Keratinocyte (primary cell): ENCODE measurements around the gene TMEM132A. TPM values are rescaled to one million over a fixed set of nuclear protein-coding genes. Genes with fewer than 3 reads are reported as not detected.

ENCODE experiments used
- DNase-seq: peaks from one replicate; pipeline ENCODE4 v3.0.0-alpha.2; 2011; ENCODE audit warnings: low read depth, missing footprints, low spot score
- FAIRE-seq: peaks from 2 replicates; lab custom pipeline; 2011; peaks lifted over from hg19 to GRCh38; lab: Jason Lieb, UNC
- H2AFZ ChIP-seq: 2 replicates; pipeline ENCODE4 v1.6.0; 2012; ENCODE audit warnings: low read length, control low read depth, inconsistent platforms; ENCODE audit not compliant: control insufficient read depth
- H3K27ac ChIP-seq: 2 replicates; pipeline ENCODE4 v1.5.1; 2011; ENCODE audit warnings: low read length; ENCODE audit not compliant: control insufficient read depth, insufficient read depth
- H3K27me3 ChIP-seq: 3 replicates; pipeline ENCODE4 v1.6.0; 2011; ENCODE audit warnings: low read length; ENCODE audit not compliant: control insufficient read depth, insufficient read depth; ENCODE audit errors: extremely low read depth
- H3K36me3 ChIP-seq, 2 experiments: 2 replicates in 1 of 2; 3 replicates in 1 of 2; pipeline ENCODE4 v1.5.1; 2011; ENCODE audit warnings: low read length in 2 of 2, mild to moderate bottlenecking in 1 of 2; ENCODE audit not compliant: control insufficient read depth in 2 of 2, insufficient read depth in 2 of 2; ENCODE audit errors: extremely low read depth in 1 of 2
- H3K4me1 ChIP-seq: 3 replicates; pipeline ENCODE4 v1.5.1; 2011; ENCODE audit warnings: low read length; ENCODE audit not compliant: control insufficient read depth, insufficient read depth; ENCODE audit errors: extremely low read depth
- H3K4me2 ChIP-seq: 3 replicates; pipeline ENCODE4 v1.6.0; 2011; ENCODE audit warnings: low read depth, low read length; ENCODE audit not compliant: control insufficient read depth, insufficient read depth; ENCODE audit errors: extremely low read depth
- H3K4me3 ChIP-seq, 3 experiments: fragments of 200-600 bp in 1 of 3; sonication (generic) in 1 of 3; 2 replicates in 2 of 3; 3 replicates in 1 of 3; pipeline ENCODE4 v1.5.1; 2011 to 2016; ENCODE audit warnings: low read length in 3 of 3, mild to moderate bottlenecking in 3 of 3, control low read depth in 2 of 3, inconsistent platforms in 1 of 3, low read depth in 1 of 3, mixed read lengths in 1 of 3, mixed run types in 1 of 3, moderate library complexity in 1 of 3; ENCODE audit not compliant: control insufficient read depth in 2 of 3, insufficient read depth in 2 of 3; ENCODE audit errors: extremely low read depth in 1 of 3
- H3K79me2 ChIP-seq: 2 replicates; pipeline ENCODE4 v1.6.0; 2012; ENCODE audit warnings: low read length; ENCODE audit not compliant: control insufficient read depth, insufficient read depth
- H3K9ac ChIP-seq: 3 replicates; pipeline ENCODE4 v1.6.0; 2011; ENCODE audit warnings: low read length; ENCODE audit not compliant: control insufficient read depth, insufficient read depth; ENCODE audit errors: extremely low read depth
- H3K9me1 ChIP-seq: 3 replicates; pipeline ENCODE4 v1.6.0; 2011; ENCODE audit warnings: low read length; ENCODE audit not compliant: control insufficient read depth, insufficient read depth; ENCODE audit errors: extremely low read depth
- H3K9me3 ChIP-seq: 2 replicates; pipeline ENCODE4 v1.5.1; 2012; ENCODE audit warnings: low read depth, low read length; ENCODE audit not compliant: control insufficient read depth
- H4K20me1 ChIP-seq: 3 replicates; pipeline ENCODE4 v1.6.0; 2011; ENCODE audit warnings: low read length; ENCODE audit not compliant: control insufficient read depth, insufficient read depth; ENCODE audit errors: extremely low read depth
- CTCF ChIP-seq, 3 experiments: IDR thresholded peaks in 1 of 3; conservative IDR thresholded peaks in 1 of 3; optimal IDR thresholded peaks in 1 of 3; 2 replicates in 2 of 3; 3 replicates in 1 of 3; pipeline versions ENCODE3 to v1.5.1; 2011; ENCODE audit warnings: low read length in 3 of 3, mild to moderate bottlenecking in 3 of 3, moderate library complexity in 2 of 3, control low read depth in 1 of 3, inconsistent platforms in 1 of 3; ENCODE audit not compliant: insufficient read depth in 2 of 3; ENCODE audit errors: extremely low read depth in 1 of 3
- EZH2 ChIP-seq: IDR thresholded peaks from one replicate; pipeline ENCODE4 v1.6.1; 2012; ENCODE audit warnings: inconsistent platforms, mild to moderate bottlenecking, low read length, moderate library complexity
- dilution Hi-C: fragments of 300-500 bp; cut with MboI; formaldehyde crosslinking; loops from one replicate; pipeline ENCODE4 v1.7.0; 2020; ENCODE audit warnings: low sequenced_read_pairs; ENCODE audit not compliant: extremely low pct_ligation_motif_present
- polyA plus RNA-seq, 5 experiments: library from polyadenylated mRNA; depleted of rRNA in 3 of 5; stranded (reverse) in 3 of 5; stranded (forward) in 1 of 5; unstranded in 1 of 5; fragments of >200 nt; gene quantifications; 1 replicate in 1 of 5; 2 replicates in 3 of 5; 3 replicates in 1 of 5; pipeline versions ENCODE4 v1.2.1 to v1.2.3, GENCODE V29; 2011 to 2012; ENCODE audit warnings: missing spikeins in 2 of 5, low read depth in 1 of 5, low replicate concordance in 1 of 5

TMEM132A gene
- polyA plus RNA-seq, 1 donor (not counting 4 experiments of a cell fraction or from before 2014, with no cell fraction given) = 16.6 TPM

GRCh38 chr11:60933416-60934123, 9.3 kb downstream of the TMEM132A start:
- Histone ChIP-seq H3K79me2 (no peaks in the 10 kb centered on the region), H3K27ac (no peak overlapping the region), H3K36me3 (peaks cover 12 to 38% of the 10 kb centered on the region in 2 experiments), H3K9me3 (no peaks in the 10 kb centered on the region), H3K4me2 (no peak overlapping the region), H3K4me3 (no peak overlapping the region), H3K9ac (no peak overlapping the region), H3K4me1 (no peaks in the 10 kb centered on the region), H3K9me1 (no peaks in the 10 kb centered on the region), H4K20me1 (no peaks in the 10 kb centered on the region), H3K27me3 (no peaks in the 10 kb centered on the region), H2AFZ (no peak overlapping the region)
- no peak for DNase-seq
- TF ChIP-seq EZH2 (no peak), CTCF (optimal IDR thresholded peaks at IDR 0.05 in 1 of 3, IDR thresholded peaks at IDR 0.05 in 1 of 3, conservative IDR thresholded peaks at IDR 0.05 in 1 of 3; ENCODE audit: extremely low read depth in 1 of 3, insufficient read depth in 2 of 3, low read length in 3 of 3) (no peak)
- dilution Hi-C loops = no loop called here
- FAIRE-seq = no peak

DNA sequence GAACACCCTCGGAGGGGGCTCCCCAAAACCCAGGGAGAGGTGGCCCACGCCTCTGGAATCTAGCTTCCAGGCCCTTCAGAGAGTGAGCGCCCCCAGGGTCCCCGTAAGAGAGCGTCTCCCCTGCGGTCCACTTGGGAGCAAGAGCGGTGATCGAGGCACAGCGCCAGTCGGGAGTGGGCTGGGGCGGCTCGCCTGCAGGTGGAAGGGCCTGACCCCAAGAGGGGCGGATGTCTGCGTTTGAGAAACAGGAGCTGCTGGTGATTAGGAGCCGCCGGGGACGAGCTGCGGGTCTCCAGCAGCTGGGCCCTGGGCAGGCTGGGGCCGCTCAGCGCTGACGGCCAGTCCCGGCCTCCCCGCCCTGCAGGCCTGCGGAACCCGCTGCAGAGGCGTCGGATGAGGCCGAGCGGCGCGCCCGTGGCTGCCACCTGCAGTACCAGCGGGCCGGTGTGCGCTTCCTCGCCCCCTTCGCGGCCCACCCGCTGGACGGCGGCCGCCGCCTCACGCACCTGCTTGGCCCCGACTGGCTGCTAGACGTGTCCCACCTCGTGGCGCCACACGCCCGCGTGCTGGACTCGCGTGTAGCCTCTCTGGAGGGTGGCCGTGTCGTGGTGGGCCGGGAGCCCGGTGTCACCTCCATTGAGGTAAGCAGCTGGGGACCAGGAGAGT, 10.0 kb downstream of the TMEM132A start:
- Histone ChIP-seq H3K27ac (no peak overlapping the region), H4K20me1 (no peaks in the 10 kb centered on the region), H3K36me3 (peaks cover 12 to 32% of the 10 kb centered on the region in 2 experiments), H3K79me2 (no peaks in the 10 kb centered on the region), H2AFZ (no peak overlapping the region), H3K9me1 (no peaks in the 10 kb centered on the region), H3K27me3 (no peaks in the 10 kb centered on the region), H3K4me2 (no peak overlapping the region), H3K9ac (no peak overlapping the region), H3K4me3 (no peak overlapping the region), H3K4me1 (no peaks in the 10 kb centered on the region), H3K9me3 (no peaks in the 10 kb centered on the region)
- dilution Hi-C loops = no loop called here
- DNase-seq = no peak
- TF ChIP-seq EZH2 (no peak), CTCF (optimal IDR thresholded peaks at IDR 0.05 in 1 of 3, IDR thresholded peaks at IDR 0.05 in 1 of 3, conservative IDR thresholded peaks at IDR 0.05 in 1 of 3; ENCODE audit: extremely low read depth in 1 of 3, insufficient read depth in 2 of 3, low read length in 3 of 3) (no peak)
- no peak for FAIRE-seq
